B cell (primary cell): ENCODE measurements around the gene CLEC1B. TPM values are rescaled to one million over a fixed set of nuclear protein-coding genes. Genes with fewer than 3 reads are reported as not detected.

Experiments used
- ATAC-seq: fragments of 200-7000 bp; cut with Tn5 transposase; one replicate; pipeline ENCODE4 v1.10.0; 2021; ENCODE audit warnings: low read depth, mild to moderate bottlenecking, moderate number of reproducible peaks, moderate library complexity
- CTCF ChIA-PET: fragments of 350-600 bp; sonication (Branson Sonifier 250); formaldehyde crosslinking; loops from one replicate; lab custom pipeline; 2021; ENCODE audit warnings: antibody characterized with exemption, inconsistent platforms; lab: Charles Lee
- POLR2A ChIA-PET: fragments of 350-600 bp; sonication (Branson Sonifier 250); formaldehyde crosslinking; loops from one replicate; lab custom pipeline; 2021; ENCODE audit warnings: antibody characterized with exemption; lab: Charles Lee
- DNase-seq: peaks from one replicate; pipeline ENCODE4 v3.0.0; 2013
- H2AFZ ChIP-seq: 2 replicates; pipeline ENCODE4 v1.6.1; 2012; ENCODE audit warnings: mild to moderate bottlenecking, low read depth, low read length; ENCODE audit not compliant: insufficient read depth, poor library complexity, severe bottlenecking
- H3K27ac ChIP-seq, 2 donors: 1 replicate in 1 of 2; 2 replicates in 1 of 2; pipeline ENCODE4 v1.5.1; 2012 to 2013; ENCODE audit warnings: low read length in 2 of 2, mild to moderate bottlenecking in 2 of 2, moderate library complexity in 1 of 2
- H3K27me3 ChIP-seq, 4 experiments: fragments of 200-600 bp in 1 of 4; sonication (generic) in 1 of 4; replicated peaks in 1 of 4; 1 replicate in 2 of 4; 2 replicates in 2 of 4; pipeline versions ENCODE4 v1.6.1 to v1.7.0; 2013 to 2016; ENCODE audit warnings: low read length in 3 of 4, mild to moderate bottlenecking in 2 of 4, mixed read lengths in 1 of 4, moderate library complexity in 1 of 4; ENCODE audit not compliant: insufficient read depth in 4 of 4, control insufficient read depth in 3 of 4; ENCODE audit errors: control extremely low read depth in 1 of 4
- H3K36me3 ChIP-seq, 2 experiments: replicated peaks in 1 of 2; 1 replicate in 1 of 2; 2 replicates in 1 of 2; pipeline versions ENCODE4 v1.6.1 to v1.7.1; 2013; ENCODE audit warnings: low read length in 1 of 2; ENCODE audit not compliant: insufficient read depth in 2 of 2, control insufficient read depth in 1 of 2; ENCODE audit errors: control extremely low read depth in 1 of 2, extremely low read depth in 1 of 2
- H3K4me1 ChIP-seq, 2 donors: fragments of 200-600 bp in 1 of 2; sonication (generic) in 1 of 2; 1 replicate in 1 of 2; 2 replicates in 1 of 2; pipeline versions ENCODE4 v1.5.1 to v1.6.1; 2013 to 2017; ENCODE audit warnings: low read length in 2 of 2; ENCODE audit not compliant: control insufficient read depth in 2 of 2, insufficient read depth in 2 of 2
- H3K4me2 ChIP-seq: replicated peaks from 2 replicates; pipeline ENCODE3; 2012; ENCODE audit warnings: mild to moderate bottlenecking, low read depth, low read length; ENCODE audit not compliant: poor library complexity, severe bottlenecking
- H3K4me3 ChIP-seq, 5 experiments: fragments of 200-600 bp in 1 of 5; sonication (generic) in 1 of 5; 1 replicate in 3 of 5; 2 replicates in 2 of 5; pipeline versions ENCODE4 v1.5.1 to v1.7.0; 2011 to 2016; ENCODE audit warnings: low read length in 4 of 5, mild to moderate bottlenecking in 4 of 5, low read depth in 2 of 5, control low read depth in 1 of 5, moderate library complexity in 1 of 5; ENCODE audit not compliant: insufficient read depth in 1 of 5; ENCODE audit errors: control extremely low read depth in 1 of 5, extremely low read depth in 1 of 5
- H3K79me2 ChIP-seq: fragments of 200-600 bp; sonication (generic); one replicate; pipeline ENCODE4 v1.6.0; 2016; ENCODE audit warnings: low read length; ENCODE audit not compliant: control insufficient read depth, insufficient read depth
- H3K9ac ChIP-seq: fragments of 200-600 bp; sonication (generic); 2 replicates; pipeline ENCODE4 v1.6.1; 2017; ENCODE audit warnings: mild to moderate bottlenecking, low read length, moderate library complexity
- H3K9me3 ChIP-seq, 3 donors: one replicate each; pipeline versions ENCODE4 v1.6.1 to v1.7.1; 2013; ENCODE audit warnings: low read length in 2 of 3; ENCODE audit not compliant: control insufficient read depth in 2 of 3, insufficient read depth in 1 of 3; ENCODE audit errors: control extremely low read depth in 1 of 3
- H4K20me1 ChIP-seq: 2 replicates; pipeline ENCODE4 v1.6.0; 2012; ENCODE audit warnings: mild to moderate bottlenecking, low read length; ENCODE audit not compliant: insufficient read depth, control insufficient read depth, poor library complexity, severe bottlenecking
- H3K27ac Mint-ChIP-seq: one replicate; pipeline ENCODE4 v1.8.0; 2021; ENCODE audit warnings: mixed read lengths
- H3K27me3 Mint-ChIP-seq: one replicate; pipeline ENCODE4 v1.8.0; 2021; ENCODE audit warnings: mixed read lengths
- H3K4me1 Mint-ChIP-seq: one replicate; pipeline ENCODE4 v1.8.0; 2021; ENCODE audit warnings: mixed read lengths
- H3K4me3 Mint-ChIP-seq: one replicate; pipeline ENCODE4 v1.8.0; 2021; ENCODE audit warnings: mixed read lengths
- H3K9me3 Mint-ChIP-seq: one replicate; pipeline ENCODE4 v1.8.0; 2022; ENCODE audit warnings: mixed read lengths; ENCODE audit not compliant: insufficient read depth
- EZH2 ChIP-seq: IDR thresholded peaks from 2 replicates; pipeline ENCODE4 v1.6.1; 2012; ENCODE audit warnings: borderline replicate concordance, low read depth, mild to moderate bottlenecking, moderate library complexity, low read length; ENCODE audit not compliant: insufficient read depth, poor library complexity, severe bottlenecking
- WGBS: methylation state at CpG from one replicate; pipeline ENCODE4 v1.1.5; 2013; ENCODE audit warnings: missing lambda C conversion rate; ENCODE audit not compliant: insufficient coverage; 5-methylcytosine and 5-hydroxymethylcytosine counted together
- intact Hi-C: fragments of 100-400 bp; cut with micrococcal nuclease; formaldehyde crosslinking; loops from one replicate; pipeline ENCODE4 v1.10.0; 2022
- polyA plus RNA-seq: library from polyadenylated mRNA; depleted of rRNA; stranded (reverse); fragments of >200 nt; gene quantifications from 2 replicates; pipeline ENCODE4 v1.2.3, GENCODE V29; 2012
- total RNA-seq, 2 donors: library from RNA; stranded (reverse); fragments of 120-200 nt in 1 of 2; gene quantifications; 1 replicate in 1 of 2; 2 replicates in 1 of 2; pipeline versions ENCODE4 v1.2.3 to v1.2.4, GENCODE V29; 2013 to 2022
- TF ChIP-seq, protein P1 (sequence below): fragments of 200-600 bp; IDR thresholded peaks from one replicate; pipeline ENCODE4 v1.8.0; 2022; ENCODE audit warnings: antibody characterized with exemption, mild to moderate bottlenecking

CLEC1B gene
- total and polyA plus RNA-seq, 2 donors (not counting 1 experiment from before 2014, with no cell fraction given): not detected

DNA sequence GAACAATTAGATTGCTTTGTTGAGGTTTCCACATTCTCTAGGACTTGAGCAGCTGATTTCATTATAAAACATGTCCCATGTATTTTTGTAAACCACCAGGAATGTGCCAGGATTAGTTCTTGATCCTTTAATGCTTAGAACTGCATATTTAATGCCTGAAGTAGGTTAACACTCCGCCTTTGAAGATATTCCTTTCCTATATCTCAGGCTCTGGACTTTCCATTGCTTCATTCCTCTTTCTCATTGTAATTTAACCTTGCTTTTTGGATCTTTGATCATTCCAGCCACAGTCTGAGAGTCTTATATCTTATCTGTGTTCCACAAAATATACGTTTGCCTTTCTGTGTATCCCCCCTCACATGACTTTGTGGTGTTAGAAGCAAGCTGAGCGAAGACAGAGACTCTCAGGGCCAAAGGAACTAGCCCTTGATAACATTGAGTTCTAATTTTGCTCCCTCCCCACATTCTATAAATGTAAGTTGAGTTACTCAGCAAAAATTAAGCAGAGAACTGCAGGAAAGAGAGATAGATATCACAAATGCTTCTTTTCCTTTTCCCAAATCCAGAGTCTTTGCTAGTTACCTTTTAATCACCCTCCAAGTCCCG is 2.4 kb upstream of the CLEC1B start:
- ChIA-PET POLR2A (no interaction called here), CTCF (no interaction called here)
- H4K20me1 ChIP-seq: no peaks in the 10 kb centered on the region
- H3K4me3 ChIP-seq: no peak overlapping the region
- ATAC-seq: no peak
- Mint-ChIP-seq H3K27me3 (peaks cover 39% of the 10 kb centered on the region), H3K4me1 (no peaks in the 10 kb centered on the region), H3K4me3 (no peak overlapping the region), H3K9me3 (no peaks in the 10 kb centered on the region), H3K27ac (no peak overlapping the region)
- no peaks in the 10 kb centered on the region for H3K79me2 ChIP-seq
- no peak overlapping the region for H2AFZ ChIP-seq
- H3K36me3 ChIP-seq: no peaks in the 10 kb centered on the region
- intact Hi-C loops: no loop called here
- TF ChIP-seq, protein P1, sequence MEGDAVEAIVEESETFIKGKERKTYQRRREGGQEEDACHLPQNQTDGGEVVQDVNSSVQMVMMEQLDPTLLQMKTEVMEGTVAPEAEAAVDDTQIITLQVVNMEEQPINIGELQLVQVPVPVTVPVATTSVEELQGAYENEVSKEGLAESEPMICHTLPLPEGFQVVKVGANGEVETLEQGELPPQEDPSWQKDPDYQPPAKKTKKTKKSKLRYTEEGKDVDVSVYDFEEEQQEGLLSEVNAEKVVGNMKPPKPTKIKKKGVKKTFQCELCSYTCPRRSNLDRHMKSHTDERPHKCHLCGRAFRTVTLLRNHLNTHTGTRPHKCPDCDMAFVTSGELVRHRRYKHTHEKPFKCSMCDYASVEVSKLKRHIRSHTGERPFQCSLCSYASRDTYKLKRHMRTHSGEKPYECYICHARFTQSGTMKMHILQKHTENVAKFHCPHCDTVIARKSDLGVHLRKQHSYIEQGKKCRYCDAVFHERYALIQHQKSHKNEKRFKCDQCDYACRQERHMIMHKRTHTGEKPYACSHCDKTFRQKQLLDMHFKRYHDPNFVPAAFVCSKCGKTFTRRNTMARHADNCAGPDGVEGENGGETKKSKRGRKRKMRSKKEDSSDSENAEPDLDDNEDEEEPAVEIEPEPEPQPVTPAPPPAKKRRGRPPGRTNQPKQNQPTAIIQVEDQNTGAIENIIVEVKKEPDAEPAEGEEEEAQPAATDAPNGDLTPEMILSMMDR: no peak
- no peak for TF ChIP-seq EZH2
- peaks cover 0 to 10% (median 5%) of the 10 kb centered on the region in 4 experiments for H3K27me3 ChIP-seq
- H3K9ac ChIP-seq: no peak overlapping the region
- no peaks in the 10 kb centered on the region for H3K4me1 ChIP-seq
- H3K27ac ChIP-seq: no peak overlapping the region
- H3K9me3 ChIP-seq: no peaks in the 10 kb centered on the region
- 79% methylated on average over 2 of the region's 4 CpGs for WGBS
- H3K4me2 ChIP-seq: no peak overlapping the region
- DNase-seq: no peak

DNA sequence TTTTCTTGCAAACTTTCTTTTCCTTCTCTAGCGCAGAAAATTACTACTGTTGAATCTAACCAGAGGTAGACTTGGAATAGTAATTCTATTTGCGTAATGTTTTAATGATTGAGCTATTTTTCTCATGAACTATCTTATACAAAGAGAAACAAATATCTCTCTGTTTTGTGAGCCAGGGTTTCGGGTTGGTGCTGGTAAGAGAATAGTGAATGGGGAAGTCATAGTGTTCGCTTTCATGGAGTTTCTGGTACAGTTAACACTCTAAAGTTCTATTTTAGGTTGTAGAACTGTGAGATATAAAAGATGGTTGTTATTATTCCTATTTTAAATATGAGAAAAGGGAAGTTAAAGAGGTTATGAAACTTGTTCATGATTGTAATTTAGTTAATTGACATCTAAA is 6.6 kb downstream of the CLEC1B start:
- Mint-ChIP-seq H3K27me3 (peaks cover 72% of the 10 kb centered on the region), H3K4me3 (peak overlapping the region; percentile 40), H3K27ac (no peak overlapping the region), H3K4me1 (peaks cover 12% of the 10 kb centered on the region), H3K9me3 (no peaks in the 10 kb centered on the region)
- CTCF ChIA-PET: no interaction called here
- Histone ChIP-seq H3K4me1 (peaks cover 5 to 16% of the 10 kb centered on the region in 2 donors), H3K27ac (no peak overlapping the region), H3K36me3 (no peaks in the 10 kb centered on the region), H3K79me2 (no peaks in the 10 kb centered on the region), H3K9me3 (no peaks in the 10 kb centered on the region), H3K9ac (no peak overlapping the region), H3K4me2 (peak overlapping the region; percentile 52), H3K27me3 (peaks cover 0 to 21% (median 7%) of the 10 kb centered on the region in 4 experiments), H3K4me3 (peak overlapping the region in 1 of 5 experiments; percentile 1), H4K20me1 (no peaks in the 10 kb centered on the region), H2AFZ (no peak overlapping the region)
- no peak for TF ChIP-seq EZH2
- TF ChIP-seq, protein P1: no peak
- ATAC-seq (no peak), DNase-seq (peak; percentile 33)
- no CpG with 5 or more reads among the region's 4 CpGs for WGBS
- intact Hi-C loops: no loop called here
- POLR2A ChIA-PET: no interaction called here
